ENCODE measurements around the gene RFC2.

DNA sequence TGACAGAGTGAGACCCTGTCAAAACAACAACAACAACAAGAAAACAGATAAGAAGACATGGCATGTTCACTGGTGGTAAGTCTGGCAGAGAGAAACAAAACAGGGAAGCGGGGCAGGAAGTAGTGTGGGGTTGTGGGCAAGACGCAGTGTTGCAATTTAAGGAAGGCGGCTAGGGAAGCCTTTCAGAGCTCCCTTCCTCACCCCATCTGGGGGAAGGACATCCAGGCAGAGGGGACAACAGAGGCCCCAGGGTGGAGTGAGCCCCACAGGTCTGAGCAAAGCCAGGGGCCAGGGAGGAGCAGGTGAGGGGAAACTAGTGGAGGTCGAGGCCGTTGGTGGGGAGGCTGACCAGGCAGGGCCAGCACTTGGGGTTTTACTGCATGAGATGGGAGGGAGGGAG is 27.6 kb downstream of the RFC2 start:
- no peak for TF ChIP-seq TAF1 (IDR thresholded peaks at IDR 0.05; ENCODE audit: borderline replicate concordance, low read depth, low read length)
- TF ChIP-seq POLR2A (IDR thresholded peaks at IDR 0.05; ENCODE audit: low read depth, low read length) = peak; percentile 44
- TF ChIP-seq POLR2AphosphoS5 (IDR thresholded peaks at IDR 0.05; ENCODE audit: low read depth, low read length) = no peak
